ENCODE data around the gene GTF3C2. TPM values are rescaled to one million over a fixed set of nuclear protein-coding genes. Genes with fewer than 3 reads are reported as not detected.

Gene GTF3C2
- total and polyA plus RNA-seq, 9 of the 15 experiments (the other 6 are each of a cell fraction or from before 2014, with no cell fraction given): 35.5 to 96.8 (median 53.0) TPM

DNA sequence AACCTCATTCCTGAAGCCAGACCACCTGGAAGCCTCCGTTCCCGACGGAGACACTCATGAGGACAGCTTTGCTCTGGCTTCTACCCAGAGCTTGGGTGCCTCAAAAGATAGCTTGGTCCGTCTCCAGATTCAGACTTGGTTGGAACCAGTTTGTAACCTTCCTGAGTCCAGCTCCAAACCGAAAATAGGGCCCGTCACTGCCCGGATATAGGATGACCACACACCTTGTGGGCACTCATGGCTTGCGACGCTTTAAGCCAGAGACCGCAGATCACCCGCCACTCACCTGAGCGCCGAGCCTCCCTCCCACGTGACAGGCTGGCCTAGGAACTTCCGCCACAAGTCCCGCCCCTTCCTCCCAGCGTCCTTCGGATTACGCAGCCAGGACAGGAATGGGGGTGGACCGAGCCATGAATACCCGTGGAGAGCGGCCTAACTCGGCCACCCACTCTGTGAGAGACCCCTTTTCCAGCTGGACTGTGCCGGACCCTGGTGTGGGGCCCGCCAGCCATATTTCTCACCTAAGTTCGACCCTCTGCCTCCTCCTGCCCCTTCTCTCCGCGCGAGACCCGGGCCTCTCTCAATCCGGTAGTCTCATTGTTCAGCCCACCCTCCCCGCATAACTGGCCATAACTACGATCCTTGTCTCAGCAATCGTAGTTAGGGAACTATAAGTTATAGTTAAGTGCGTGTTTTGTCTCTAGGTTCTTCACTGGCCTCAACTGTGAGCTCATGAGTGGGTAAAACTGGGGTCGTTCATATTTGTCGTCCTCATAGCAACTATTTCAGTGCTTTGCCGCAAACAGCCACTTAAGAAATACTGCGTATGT is 33.6 kb downstream of the GTF3C2 start, which contains the start of gene MPV17:
Gene MPV17, minus strand, starts transcription at position 332 of the 830 bp plus-strand sequence. CDS start 580 bp downstream, outside the sequence.
- CTCF ChIA-PET (ENCODE audit: low intra/inter-chr PET ratio): interaction anchor here (0.8 kb wide), 1 partner anchor 33 kb away, joined by 3 read pairs; no protein-coding TSS in a partner anchor
- Histone ChIP-seq H4K20me1 (replicated peaks; ENCODE audit: control insufficient read depth, insufficient read depth, low read length) (no peaks in the 10 kb centered on the region), H2AFZ (ENCODE audit: low read depth, low read length) (peak within 1 kb of the TSS; percentile 84), H3K4me1 (replicated peaks in 1 of 2; ENCODE audit: control insufficient read depth in 2 of 2, insufficient read depth in 2 of 2, low read length in 2 of 2) (peaks cover 8 to 21% of the 10 kb centered on the region in 2 experiments; a peak in 4 of 5 replicates), H3K79me2 (ENCODE audit: control insufficient read depth, insufficient read depth, low read length) (peaks cover 32% of the 10 kb centered on the region), H3K4me2 (ENCODE audit: insufficient read depth, low read length) (peak within 1 kb of the TSS; percentile 96), H3K9me3 (replicated peaks; ENCODE audit: control insufficient read depth, insufficient read depth, low read depth, low read length) (no peaks in the 10 kb centered on the region), H3K9me1 (ENCODE audit: control insufficient read depth, insufficient read depth, low read length) (no peaks in the 10 kb centered on the region), H3K36me3 (ENCODE audit: control insufficient read depth, insufficient read depth, low read length) (peaks cover 29% of the 10 kb centered on the region; the same call in 2 of the 3 replicates), H3K9ac (ENCODE audit: insufficient read depth in 1 of 2, low read depth in 2 of 2, low read length in 2 of 2) (peak within 1 kb of the TSS; percentile 97 to 99), H3K27me3 (ENCODE audit: control insufficient read depth in 2 of 2, insufficient read depth in 2 of 2, low read length in 2 of 2) (no peaks in the 10 kb centered on the region), H3K4me3 (peak within 1 kb of the TSS; percentile 71), H3K27ac (ENCODE audit: extremely low read depth, low read depth, low read length) (peak within 1 kb of the TSS; percentile 98)
- peak; percentile 96 for DNase-seq (ENCODE audit: extremely low read depth in 1 of 4, low spot score in 3 of 4)
- POLR2A ChIA-PET: interaction anchor here (0.6 to 4.1 kb wide), 15 partner anchors 8 to 360 kb away, joined by 3 to 22 read pairs (median 4); partner anchors contain the start of gene GTF3C2
- WGBS (ENCODE audit: insufficient coverage, low coverage, missing lambda C conversion rate): under 1% methylated on average over 39 of the region's 39 CpGs
- in situ Hi-C loops (cut with MboI) (no loop called here), intact Hi-C loops (cut with micrococcal nuclease) (loop anchor here (1.0 kb wide), 2 partner anchors 33 to 47 kb away; partner anchors contain the start of genes EIF2B4, GTF3C2 and SNX17)
- peak; percentile 92 for FAIRE-seq
- peak; percentile 95 for ATAC-seq
- TSS peak; percentile 96 for BruUV-seq (replicated peaks)
- TF ChIP-seq, protein P1, sequence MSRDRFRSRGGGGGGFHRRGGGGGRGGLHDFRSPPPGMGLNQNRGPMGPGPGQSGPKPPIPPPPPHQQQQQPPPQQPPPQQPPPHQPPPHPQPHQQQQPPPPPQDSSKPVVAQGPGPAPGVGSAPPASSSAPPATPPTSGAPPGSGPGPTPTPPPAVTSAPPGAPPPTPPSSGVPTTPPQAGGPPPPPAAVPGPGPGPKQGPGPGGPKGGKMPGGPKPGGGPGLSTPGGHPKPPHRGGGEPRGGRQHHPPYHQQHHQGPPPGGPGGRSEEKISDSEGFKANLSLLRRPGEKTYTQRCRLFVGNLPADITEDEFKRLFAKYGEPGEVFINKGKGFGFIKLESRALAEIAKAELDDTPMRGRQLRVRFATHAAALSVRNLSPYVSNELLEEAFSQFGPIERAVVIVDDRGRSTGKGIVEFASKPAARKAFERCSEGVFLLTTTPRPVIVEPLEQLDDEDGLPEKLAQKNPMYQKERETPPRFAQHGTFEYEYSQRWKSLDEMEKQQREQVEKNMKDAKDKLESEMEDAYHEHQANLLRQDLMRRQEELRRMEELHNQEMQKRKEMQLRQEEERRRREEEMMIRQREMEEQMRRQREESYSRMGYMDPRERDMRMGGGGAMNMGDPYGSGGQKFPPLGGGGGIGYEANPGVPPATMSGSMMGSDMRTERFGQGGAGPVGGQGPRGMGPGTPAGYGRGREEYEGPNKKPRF (IDR thresholded peaks at IDR 0.05; ENCODE audit: low read depth, low read length): no peak
- peak; percentile 88 for TF ChIP-seq C11orf30 (IDR thresholded peaks at IDR 0.05; ENCODE audit: low read depth)
- TF ChIP-seq, protein P2, sequence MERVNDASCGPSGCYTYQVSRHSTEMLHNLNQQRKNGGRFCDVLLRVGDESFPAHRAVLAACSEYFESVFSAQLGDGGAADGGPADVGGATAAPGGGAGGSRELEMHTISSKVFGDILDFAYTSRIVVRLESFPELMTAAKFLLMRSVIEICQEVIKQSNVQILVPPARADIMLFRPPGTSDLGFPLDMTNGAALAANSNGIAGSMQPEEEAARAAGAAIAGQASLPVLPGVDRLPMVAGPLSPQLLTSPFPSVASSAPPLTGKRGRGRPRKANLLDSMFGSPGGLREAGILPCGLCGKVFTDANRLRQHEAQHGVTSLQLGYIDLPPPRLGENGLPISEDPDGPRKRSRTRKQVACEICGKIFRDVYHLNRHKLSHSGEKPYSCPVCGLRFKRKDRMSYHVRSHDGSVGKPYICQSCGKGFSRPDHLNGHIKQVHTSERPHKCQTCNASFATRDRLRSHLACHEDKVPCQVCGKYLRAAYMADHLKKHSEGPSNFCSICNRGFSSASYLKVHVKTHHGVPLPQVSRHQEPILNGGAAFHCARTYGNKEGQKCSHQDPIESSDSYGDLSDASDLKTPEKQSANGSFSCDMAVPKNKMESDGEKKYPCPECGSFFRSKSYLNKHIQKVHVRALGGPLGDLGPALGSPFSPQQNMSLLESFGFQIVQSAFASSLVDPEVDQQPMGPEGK (CRISPR knock-in tag; IDR thresholded peaks at IDR 0.05; ENCODE audit: borderline replicate concordance): 0 out of 2 replicates have a peak, but pooled peaks have one; percentile 58
- TF ChIP-seq, protein P3, sequence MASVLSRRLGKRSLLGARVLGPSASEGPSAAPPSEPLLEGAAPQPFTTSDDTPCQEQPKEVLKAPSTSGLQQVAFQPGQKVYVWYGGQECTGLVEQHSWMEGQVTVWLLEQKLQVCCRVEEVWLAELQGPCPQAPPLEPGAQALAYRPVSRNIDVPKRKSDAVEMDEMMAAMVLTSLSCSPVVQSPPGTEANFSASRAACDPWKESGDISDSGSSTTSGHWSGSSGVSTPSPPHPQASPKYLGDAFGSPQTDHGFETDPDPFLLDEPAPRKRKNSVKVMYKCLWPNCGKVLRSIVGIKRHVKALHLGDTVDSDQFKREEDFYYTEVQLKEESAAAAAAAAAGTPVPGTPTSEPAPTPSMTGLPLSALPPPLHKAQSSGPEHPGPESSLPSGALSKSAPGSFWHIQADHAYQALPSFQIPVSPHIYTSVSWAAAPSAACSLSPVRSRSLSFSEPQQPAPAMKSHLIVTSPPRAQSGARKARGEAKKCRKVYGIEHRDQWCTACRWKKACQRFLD (CRISPR knock-in tag; IDR thresholded peaks at IDR 0.05): peak; percentile 21; the same call in 1 of the 2 replicates
- TF ChIP-seq BRCA1 (IDR thresholded peaks at IDR 0.05): no peak
- TF ChIP-seq BRCA1 (CRISPR knock-in tag; IDR thresholded peaks at IDR 0.05): no peak
- TF ChIP-seq SAP30 (IDR thresholded peaks at IDR 0.05; ENCODE audit: borderline replicate concordance, insufficient read depth, low read depth, low read length, poor library complexity, severe bottlenecking): peak; percentile 83
- peak; percentile 76; the same call in 1 of the 2 replicates for TF ChIP-seq ZBTB7A (IDR thresholded peaks at IDR 0.05; ENCODE audit: borderline replicate concordance, control insufficient read depth, low read depth, low read length)
- no peak for TF ChIP-seq MED1 (CRISPR knock-in tag; IDR thresholded peaks at IDR 0.05; ENCODE audit: borderline replicate concordance)
- TF ChIP-seq EGR1 (conservative IDR thresholded peaks at IDR 0.05): peak; percentile 62
- TF ChIP-seq SMAD3 (CRISPR knock-in tag; conservative IDR thresholded peaks at IDR 0.05): 0 out of 2 replicates have a peak, but pooled peaks have one; percentile 25
- peak; percentile 92 for TF ChIP-seq RBFOX2 (IDR thresholded peaks at IDR 0.05; ENCODE audit: low read depth, low read length)
- peak; percentile 19; the same call in 1 of the 2 replicates for TF ChIP-seq ZNF75A (CRISPR knock-in tag; IDR thresholded peaks at IDR 0.05)
